Measurements from ENCODE around the gene SUMF1. TPM values are rescaled to one million over a fixed set of nuclear protein-coding genes. Genes with fewer than 3 reads are reported as not detected.
A peak's percentile ranks its signal among the peaks of the same experiment; 100 is the strongest.

The SUMF1 gene
- total and polyA plus RNA-seq, 2 of the 13 experiments (the other 11 are each of a cell fraction or from before 2014, with no cell fraction given), result 18.5 to 28.9 TPM

GRCh38 chr3:4426782-4427344 is 40.2 kb downstream of the SUMF1 start (continued):
- TF ChIP-seq PRDM15 (CRISPR knock-in tag; IDR thresholded peaks at IDR 0.05), result no peak
- peak; percentile 53; the same call in 1 of the 2 replicates for TF ChIP-seq USF2 (IDR thresholded peaks at IDR 0.05; ENCODE audit: low read depth, low read length)
- peak; percentile 41; the same call in 1 of the 2 replicates for TF ChIP-seq USF2 (CRISPR knock-in tag; IDR thresholded peaks at IDR 0.05; ENCODE audit: borderline replicate concordance)
- TF ChIP-seq BHLHE40 (IDR thresholded peaks at IDR 0.05; ENCODE audit: low read length), result peak; percentile 90
- TF ChIP-seq TSC22D2 (CRISPR knock-in tag; IDR thresholded peaks at IDR 0.05; ENCODE audit: borderline replicate concordance), result no peak
- no peak for TF ChIP-seq ARID2 (CRISPR knock-in tag; IDR thresholded peaks at IDR 0.05; ENCODE audit: borderline replicate concordance)
- TF ChIP-seq KDM2A (CRISPR knock-in tag; IDR thresholded peaks at IDR 0.05; ENCODE audit: borderline replicate concordance, low read depth), result no peak
- TF ChIP-seq JUND (CRISPR knock-in tag; IDR thresholded peaks at IDR 0.05), result peak; percentile 73
- TF ChIP-seq ZFYVE20 (CRISPR knock-in tag; IDR thresholded peaks at IDR 0.05; ENCODE audit: borderline replicate concordance, low read depth), result no peak
- peak; percentile 24 for TF ChIP-seq SKI (IDR thresholded peaks at IDR 0.05; ENCODE audit: partially characterized antibody)
- peak; percentile 93 for TF ChIP-seq TFAP4 (IDR thresholded peaks at IDR 0.05; ENCODE audit: borderline replicate concordance, low read depth)
- no peak for TF ChIP-seq THAP8 (CRISPR knock-in tag; IDR thresholded peaks at IDR 0.05; ENCODE audit: borderline replicate concordance)
- peak; percentile 46; the same call in 1 of the 2 replicates for TF ChIP-seq POGZ (CRISPR knock-in tag; IDR thresholded peaks at IDR 0.05)
- TF ChIP-seq ZNF883 (CRISPR knock-in tag; IDR thresholded peaks at IDR 0.05; ENCODE audit: not compliant biosample characterization), result no peak
- 0 out of 2 replicates have a peak, but pooled peaks have one; percentile 47 for TF ChIP-seq RFX5 (IDR thresholded peaks at IDR 0.05; ENCODE audit: low read depth, low read length)
- TF ChIP-seq ZNF547 (CRISPR knock-in tag; IDR thresholded peaks at IDR 0.05), result no peak
- TF ChIP-seq SMC3 (IDR thresholded peaks at IDR 0.05; ENCODE audit: low read length), result 0 out of 2 replicates have a peak, but pooled peaks have one; percentile 15
- TF ChIP-seq ZNF558 (CRISPR knock-in tag; IDR thresholded peaks at IDR 0.05; ENCODE audit: borderline replicate concordance), result no peak
- peak; percentile 31; the same call in 1 of the 2 replicates for TF ChIP-seq ZMYM4 (CRISPR knock-in tag; IDR thresholded peaks at IDR 0.05)
- TF ChIP-seq HDAC2 (CRISPR knock-in tag; IDR thresholded peaks at IDR 0.05), result peak; percentile 24; the same call in 1 of the 2 replicates
